Mucosa of stomach (tissue), 1 donor: ENCODE data around the gene ANGPTL3.
"Not testable (repeated sequence)": the region's sequence is repeated elsewhere in the genome, so short reads cannot be mapped to it uniquely, and the experiment has no call there.

Experiments
- H3K27me3 ChIP-seq: one replicate; pipeline ENCODE4 v1.7.0; 2013; ENCODE audit warnings: mild to moderate bottlenecking, low read length; ENCODE audit not compliant: control insufficient read depth, insufficient read depth
- H3K36me3 ChIP-seq: one replicate; pipeline ENCODE4 v1.7.0; 2013; ENCODE audit warnings: low read length; ENCODE audit not compliant: control insufficient read depth, insufficient read depth
- H3K4me1 ChIP-seq: one replicate; pipeline ENCODE4 v1.7.0; 2013; ENCODE audit warnings: mild to moderate bottlenecking, low read length; ENCODE audit not compliant: control insufficient read depth, insufficient read depth
- H3K4me3 ChIP-seq: one replicate; pipeline ENCODE4 v1.7.0; 2013; ENCODE audit warnings: low read length
- H3K9ac ChIP-seq: one replicate; pipeline ENCODE4 v1.7.0; 2013; ENCODE audit warnings: mild to moderate bottlenecking, low read length, moderate library complexity
- H3K9me3 ChIP-seq: one replicate; pipeline ENCODE4 v1.7.0; 2013; ENCODE audit warnings: mild to moderate bottlenecking, low read length, moderate library complexity; ENCODE audit not compliant: control insufficient read depth
- donor health status: Pancreatic carcinoma.

ANGPTL3 gene, protein sequence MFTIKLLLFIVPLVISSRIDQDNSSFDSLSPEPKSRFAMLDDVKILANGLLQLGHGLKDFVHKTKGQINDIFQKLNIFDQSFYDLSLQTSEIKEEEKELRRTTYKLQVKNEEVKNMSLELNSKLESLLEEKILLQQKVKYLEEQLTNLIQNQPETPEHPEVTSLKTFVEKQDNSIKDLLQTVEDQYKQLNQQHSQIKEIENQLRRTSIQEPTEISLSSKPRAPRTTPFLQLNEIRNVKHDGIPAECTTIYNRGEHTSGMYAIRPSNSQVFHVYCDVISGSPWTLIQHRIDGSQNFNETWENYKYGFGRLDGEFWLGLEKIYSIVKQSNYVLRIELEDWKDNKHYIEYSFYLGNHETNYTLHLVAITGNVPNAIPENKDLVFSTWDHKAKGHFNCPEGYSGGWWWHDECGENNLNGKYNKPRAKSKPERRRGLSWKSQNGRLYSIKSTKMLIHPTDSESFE

GRCh38 chr1:62597281-62597680, at the start of gene ANGPTL3:
ANGPTL3 (plus strand) TSS chr1:62597520; CDS start chr1:62597567, 47 bp downstream.
- no peak within 1 kb of the TSS for H3K4me3 ChIP-seq
- H3K27me3 ChIP-seq: no peaks in the 10 kb centered on the region
- H3K9ac ChIP-seq: no peak within 1 kb of the TSS
- H3K9me3 ChIP-seq: no peaks in the 10 kb centered on the region
- H3K36me3 ChIP-seq: no peaks in the 10 kb centered on the region
- no peaks in the 10 kb centered on the region for H3K4me1 ChIP-seq

GRCh38 chr1:62561306-62561705, 36.0 kb upstream of the ANGPTL3 start:
- no peaks in the 10 kb centered on the region for H3K36me3 ChIP-seq
- H3K9ac ChIP-seq: no peak overlapping the region
- H3K4me1 ChIP-seq: no peaks in the 10 kb centered on the region
- H3K9me3 ChIP-seq: no peaks in the 10 kb centered on the region
- no peak overlapping the region for H3K4me3 ChIP-seq
- H3K27me3 ChIP-seq: no peaks in the 10 kb centered on the region

- not testable (repeated sequence) for H3K27me3 ChIP-seq, H3K4me1 ChIP-seq, H3K36me3 ChIP-seq, H3K4me3 ChIP-seq, H3K9me3 ChIP-seq, H3K9ac ChIP-seq
Observed at GRCh38 chr1:62567182-62567581, 30.1 kb upstream of the ANGPTL3 start.

DNA sequence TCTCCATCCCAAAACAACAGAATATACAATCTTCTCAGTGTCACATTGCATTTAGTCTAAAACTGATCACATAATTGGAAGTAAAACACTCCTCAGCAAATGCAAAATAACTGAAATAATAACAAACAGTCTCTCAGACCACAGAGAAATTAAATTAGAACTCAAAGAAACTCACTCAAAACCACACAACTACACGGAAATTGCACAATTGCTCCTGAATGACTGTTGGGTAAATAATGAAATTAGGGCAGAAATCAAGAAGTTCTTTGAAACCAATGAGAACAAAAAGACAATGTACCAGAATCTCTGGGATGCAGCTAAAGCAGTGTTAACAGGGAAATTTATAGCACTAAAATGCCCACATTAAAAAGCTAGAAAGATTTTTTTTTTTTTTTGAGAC, 29.4 kb upstream of the ANGPTL3 start:
- not testable (repeated sequence) for H3K27me3 ChIP-seq, H3K36me3 ChIP-seq, H3K9me3 ChIP-seq, H3K9ac ChIP-seq, H3K4me1 ChIP-seq, H3K4me3 ChIP-seq

DNA sequence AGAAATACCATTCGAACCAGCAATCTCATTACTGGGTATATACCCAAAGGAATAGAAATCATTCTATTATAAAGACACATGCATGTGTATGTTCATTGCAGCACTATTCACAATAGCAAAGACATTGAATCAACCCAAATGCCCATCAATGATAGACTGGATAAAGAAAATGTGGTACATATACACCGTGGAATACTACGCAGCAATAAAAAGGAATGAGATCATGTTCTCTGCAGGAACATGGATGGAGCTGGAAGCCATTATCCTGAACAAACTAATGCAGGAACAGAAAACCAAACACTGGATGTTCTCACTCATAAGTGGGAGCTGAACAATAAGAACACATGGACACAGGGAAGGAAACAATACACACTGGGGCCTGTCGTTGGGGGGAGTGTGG, 25.8 kb upstream of the ANGPTL3 start:
- H3K9me3 ChIP-seq, H3K4me1 ChIP-seq, H3K9ac ChIP-seq, H3K27me3 ChIP-seq, H3K4me3 ChIP-seq, H3K36me3 ChIP-seq: not testable (repeated sequence)

- H3K36me3 ChIP-seq: no peaks in the 10 kb centered on the region
- no peaks in the 10 kb centered on the region for H3K9me3 ChIP-seq
- no peak overlapping the region for H3K4me3 ChIP-seq
- H3K9ac ChIP-seq: no peak overlapping the region
- H3K27me3 ChIP-seq: no peaks in the 10 kb centered on the region
- no peaks in the 10 kb centered on the region for H3K4me1 ChIP-seq
Observed at GRCh38 chr1:62572476-62572875, 24.8 kb upstream of the ANGPTL3 start.

DNA sequence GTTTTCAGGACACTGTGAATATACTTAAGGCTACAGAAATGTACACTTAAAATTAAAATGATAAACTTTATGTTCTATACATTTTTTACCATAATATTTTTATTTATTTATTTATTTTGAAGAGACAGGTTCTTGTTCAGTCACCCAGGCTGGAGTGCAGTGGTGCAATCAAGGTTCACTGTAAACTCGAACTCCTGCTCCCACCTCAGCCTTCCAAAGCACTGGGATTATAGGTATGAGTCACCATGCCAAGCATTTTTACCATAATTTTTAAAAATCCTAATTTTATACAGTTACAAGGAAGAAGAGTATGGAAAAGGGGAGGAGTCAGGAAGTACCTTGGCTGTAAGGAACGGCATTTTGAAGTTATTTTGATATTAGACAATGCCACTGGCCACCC, 23.6 kb upstream of the ANGPTL3 start:
- Histone ChIP-seq H3K27me3 (no peaks in the 10 kb centered on the region), H3K4me3 (no peak overlapping the region), H3K4me1 (no peaks in the 10 kb centered on the region), H3K9ac (no peak overlapping the region), H3K9me3 (no peaks in the 10 kb centered on the region), H3K36me3 (no peaks in the 10 kb centered on the region)

DNA sequence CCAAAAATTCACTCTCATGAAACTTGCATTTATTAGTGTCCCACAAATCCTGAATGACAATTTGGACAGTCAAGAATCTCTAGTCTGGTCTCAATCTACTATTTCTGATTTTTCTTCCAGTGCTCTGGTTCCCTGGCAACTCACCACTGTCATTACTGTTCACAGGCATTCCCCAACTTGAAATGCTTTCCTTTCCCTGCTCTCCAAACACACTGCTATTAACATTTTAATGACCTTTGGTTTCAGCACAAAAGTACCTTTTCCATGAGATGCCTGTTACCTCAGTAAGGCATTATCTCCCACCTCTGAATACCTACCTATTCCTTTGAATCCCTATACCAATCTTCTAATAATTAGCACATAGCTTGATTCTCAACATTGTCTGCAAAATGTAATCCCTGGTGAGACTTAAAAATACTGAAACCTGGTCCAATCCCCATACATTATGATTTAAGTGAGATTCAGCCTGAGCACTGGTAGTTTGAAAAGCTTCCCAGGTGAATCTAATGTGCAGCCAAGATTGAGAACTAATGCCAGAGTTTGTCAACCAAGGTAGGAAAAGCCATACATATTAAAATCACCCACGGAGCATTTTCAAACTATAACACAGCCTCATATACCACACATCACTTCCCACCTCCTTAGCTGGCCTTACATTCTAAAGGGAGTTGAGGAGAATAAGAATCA, 11.7 kb upstream of the ANGPTL3 start:
- H3K27me3 ChIP-seq: no peaks in the 10 kb centered on the region
- no peaks in the 10 kb centered on the region for H3K9me3 ChIP-seq
- no peak overlapping the region for H3K9ac ChIP-seq
- H3K4me3 ChIP-seq: no peak overlapping the region
- no peaks in the 10 kb centered on the region for H3K36me3 ChIP-seq
- H3K4me1 ChIP-seq: no peaks in the 10 kb centered on the region

- Histone ChIP-seq H3K9me3 (no peaks in the 10 kb centered on the region), H3K4me3 (no peak overlapping the region), H3K4me1 (no peaks in the 10 kb centered on the region)
Observed at GRCh38 chr1:62588000-62588399, 9.3 kb upstream of the ANGPTL3 start.

GRCh38 chr1:62589321-62589720, 8.0 kb upstream of the ANGPTL3 start:
- no peaks in the 10 kb centered on the region for H3K36me3 ChIP-seq
- H3K4me1 ChIP-seq: no peaks in the 10 kb centered on the region
- no peak overlapping the region for H3K9ac ChIP-seq
- no peak overlapping the region for H3K4me3 ChIP-seq
- no peaks in the 10 kb centered on the region for H3K27me3 ChIP-seq
- no peaks in the 10 kb centered on the region for H3K9me3 ChIP-seq

More at GRCh38 chr1:62588000-62588399, 9.3 kb upstream of the ANGPTL3 start:
- Histone ChIP-seq H3K36me3 (no peaks in the 10 kb centered on the region), H3K27me3 (no peaks in the 10 kb centered on the region), H3K9ac (no peak overlapping the region)

- Histone ChIP-seq H3K9ac (no peak overlapping the region), H3K36me3 (no peaks in the 10 kb centered on the region), H3K9me3 (no peaks in the 10 kb centered on the region), H3K4me3 (no peak overlapping the region), H3K27me3 (no peaks in the 10 kb centered on the region), H3K4me1 (no peaks in the 10 kb centered on the region)
Observed at GRCh38 chr1:62590255-62590969, 6.9 kb upstream of the ANGPTL3 start.

GRCh38 chr1:62590970-62591368, 6.4 kb upstream of the ANGPTL3 start:
- Histone ChIP-seq H3K4me1 (no peaks in the 10 kb centered on the region), H3K4me3 (no peak overlapping the region), H3K27me3 (no peaks in the 10 kb centered on the region), H3K9ac (no peak overlapping the region), H3K9me3 (no peaks in the 10 kb centered on the region), H3K36me3 (no peaks in the 10 kb centered on the region)
